ENCODE data around the gene LHFPL3.

The LHFPL3 gene

DNA sequence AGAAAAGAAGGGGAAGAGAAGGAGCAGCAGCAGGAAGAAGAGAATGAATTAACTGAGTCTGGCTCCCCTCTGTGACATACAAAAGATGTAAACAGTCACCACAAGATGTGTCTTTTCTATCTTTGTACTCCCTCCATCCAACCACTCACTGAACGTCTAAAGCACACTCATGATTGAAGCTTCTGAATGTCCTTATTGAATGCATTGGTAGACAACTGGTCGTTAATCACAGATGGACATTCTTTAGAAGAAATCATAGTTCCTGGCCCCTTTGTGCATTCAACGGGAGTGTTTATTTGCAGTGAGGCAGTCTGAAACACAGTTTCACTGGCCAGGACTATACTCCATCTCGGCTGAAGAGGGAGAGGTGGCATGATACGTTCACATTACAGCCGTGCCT, 479.3 kb downstream of the LHFPL3 start:
- DNase-seq: no peak

DNA sequence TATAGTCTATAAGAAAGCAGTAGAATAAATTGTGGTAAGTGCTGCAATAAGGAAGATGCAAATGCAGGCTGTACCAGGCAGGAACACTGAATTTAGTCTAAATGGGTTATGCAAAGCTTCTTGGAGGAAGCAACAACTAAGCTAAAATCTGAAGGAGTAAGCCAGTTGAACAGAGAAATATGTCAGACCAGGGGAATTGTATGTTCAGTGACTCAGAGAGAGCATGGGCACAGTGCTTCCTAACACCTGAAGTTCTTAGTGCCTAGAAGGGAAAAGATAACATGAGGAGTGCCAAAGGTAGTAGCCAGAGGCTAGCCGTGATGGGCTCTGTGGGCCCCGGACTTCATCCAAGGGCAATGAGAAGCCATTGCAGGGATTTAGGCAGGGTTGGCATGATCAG, 481.5 kb downstream of the LHFPL3 start:
- DNase-seq: no peak

DNA sequence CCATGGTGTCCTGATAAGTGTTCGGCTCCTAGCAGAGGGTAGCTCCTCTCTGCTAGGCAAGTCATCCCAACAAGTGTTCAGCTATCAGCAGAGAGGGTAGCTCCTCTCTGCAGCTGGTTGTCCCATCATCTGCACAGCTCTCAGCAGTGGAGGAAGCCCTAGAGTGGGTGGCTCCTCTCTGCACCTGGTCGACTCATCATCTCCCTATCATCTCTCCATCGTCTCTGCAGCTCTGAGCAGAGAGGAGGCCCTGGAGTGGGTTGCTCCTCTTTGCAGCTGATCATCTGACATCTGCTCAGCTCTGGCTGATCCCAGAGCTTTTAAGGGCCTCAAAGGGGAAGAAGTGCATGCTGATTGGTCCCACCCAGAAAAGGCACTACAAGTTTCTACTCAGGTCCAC, 485.7 kb downstream of the LHFPL3 start:
- DNase-seq: no peak

DNA sequence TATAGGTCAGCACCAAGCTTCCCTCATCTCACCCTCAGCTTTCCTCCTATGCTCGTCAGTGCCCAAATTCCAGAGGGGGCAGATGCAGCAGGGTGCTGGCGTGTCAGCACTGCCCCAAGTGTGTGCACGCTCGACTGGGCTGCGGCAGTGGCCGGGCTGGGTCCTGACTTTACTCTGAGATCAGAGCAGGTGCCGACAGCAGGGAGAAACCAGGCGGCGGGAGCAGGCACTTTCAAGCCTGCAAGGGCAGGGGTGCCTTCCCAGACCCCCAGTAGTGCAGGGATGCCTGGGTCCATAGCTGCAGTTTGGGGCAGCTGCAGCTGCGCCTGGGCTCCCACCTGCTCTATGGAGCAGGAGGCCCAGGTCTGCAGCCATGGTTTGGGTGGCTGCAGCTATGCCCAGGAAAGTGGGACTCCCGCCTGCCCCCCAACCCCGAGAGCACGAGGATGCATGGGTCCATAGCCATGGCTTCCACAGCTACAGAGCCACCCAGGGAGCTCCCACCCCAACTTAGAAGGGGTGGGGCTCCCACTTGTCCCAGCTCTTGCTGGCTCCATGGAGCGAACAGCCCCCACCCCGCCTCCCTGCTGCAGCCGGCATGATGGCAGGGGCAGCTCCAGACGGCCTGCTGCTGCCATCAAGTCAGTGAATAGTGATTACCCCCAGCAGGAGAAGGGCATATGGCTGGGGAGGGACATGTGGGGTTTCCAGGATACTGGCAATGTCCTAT, 486.4 kb downstream of the LHFPL3 start:
- no peak for DNase-seq

DNA sequence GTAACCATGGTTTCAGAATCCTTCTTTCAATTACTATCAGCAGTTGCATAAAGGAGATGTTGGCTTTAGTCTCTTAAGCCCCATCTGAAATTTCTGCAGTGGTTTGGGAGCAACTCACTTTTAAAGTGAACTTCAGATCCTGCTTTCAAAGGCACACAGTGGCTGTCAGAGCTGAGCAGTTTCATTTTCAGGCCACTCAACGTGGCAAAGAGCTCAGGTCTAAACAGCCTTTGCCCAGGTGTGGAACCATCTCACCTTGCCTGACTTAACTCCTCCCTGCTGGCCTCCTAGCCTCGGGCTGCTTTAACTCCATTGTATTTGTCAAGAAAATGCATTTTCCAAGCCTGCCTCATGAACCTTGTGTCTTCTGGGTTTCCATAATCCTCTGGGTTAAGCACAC, 488.1 kb downstream of the LHFPL3 start:
- no peak for DNase-seq

DNA sequence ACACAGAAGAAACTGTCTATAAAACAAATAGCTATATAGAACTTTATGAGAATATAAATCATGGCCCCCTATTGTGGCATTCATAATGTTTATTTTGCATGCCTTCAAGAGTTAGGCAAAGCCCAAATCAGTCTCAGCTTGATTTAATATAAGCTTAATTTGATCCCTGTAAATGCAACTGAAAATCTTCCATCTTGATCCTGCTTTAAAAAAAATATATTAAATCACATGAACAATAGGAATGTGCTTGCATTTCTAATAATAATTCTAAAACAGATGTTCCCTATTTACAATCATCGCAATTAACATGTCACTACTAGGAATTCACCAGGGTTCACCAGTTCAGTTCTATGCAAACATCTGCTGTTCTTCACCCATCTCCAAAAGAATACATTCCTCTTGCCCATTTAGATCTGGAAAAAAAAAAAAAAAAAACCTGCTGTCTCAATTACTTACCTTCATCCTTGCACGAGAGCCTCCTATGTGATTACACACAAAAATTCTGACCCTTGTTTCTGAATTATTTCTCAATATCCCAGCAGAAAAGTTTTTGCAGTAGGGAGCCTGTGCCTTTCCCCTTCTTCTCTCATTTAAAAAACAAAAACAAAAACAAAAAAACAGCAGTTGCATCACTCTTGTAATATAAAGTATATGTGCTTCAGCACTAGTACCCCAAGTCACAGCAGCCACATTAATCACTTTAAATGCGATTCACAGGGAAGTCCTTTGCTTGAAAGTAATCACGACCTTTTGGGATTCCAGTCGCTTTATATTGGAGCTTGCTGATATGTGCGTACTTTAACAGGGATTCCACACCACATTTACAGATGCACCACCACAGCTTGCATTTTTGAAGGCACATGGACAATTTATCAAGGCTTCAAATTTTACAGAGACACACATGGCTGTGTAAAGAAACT, 490.8 kb downstream of the LHFPL3 start:
- DNase-seq: no peak

DNA sequence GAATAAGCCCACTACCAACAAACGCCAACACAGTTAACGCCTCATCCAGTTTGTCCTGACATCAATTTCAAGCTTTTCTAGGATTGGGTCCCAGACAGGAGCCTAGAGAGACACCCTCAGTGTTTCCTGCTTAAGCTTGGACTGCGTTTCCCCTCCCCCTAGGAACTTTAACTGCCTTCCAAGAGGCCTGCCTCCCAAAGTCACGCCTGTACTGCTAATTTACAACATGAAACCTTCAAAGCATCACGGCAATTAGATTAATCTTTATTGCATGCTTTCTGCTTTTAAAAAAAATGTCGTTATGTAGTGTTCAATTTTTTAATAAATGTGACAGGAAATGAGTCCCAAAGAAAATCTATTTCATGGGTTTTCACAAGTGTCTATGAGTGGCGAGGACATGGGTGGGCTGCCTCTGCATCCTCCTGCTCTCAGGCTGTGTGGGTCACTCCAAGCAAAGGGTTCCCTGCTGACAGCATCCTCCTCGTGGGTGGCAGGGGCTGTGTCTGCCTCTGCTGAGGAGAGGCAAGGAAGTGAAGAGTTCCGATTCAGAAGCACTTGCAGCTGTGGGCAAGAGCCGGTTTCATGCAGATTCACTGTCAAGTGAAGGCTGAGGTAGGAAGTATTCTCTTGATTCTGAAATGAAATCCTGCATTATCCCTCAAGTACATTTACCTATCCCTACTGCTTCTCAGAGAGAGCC, 492.6 kb downstream of the LHFPL3 start:
- no peak for DNase-seq

DNA sequence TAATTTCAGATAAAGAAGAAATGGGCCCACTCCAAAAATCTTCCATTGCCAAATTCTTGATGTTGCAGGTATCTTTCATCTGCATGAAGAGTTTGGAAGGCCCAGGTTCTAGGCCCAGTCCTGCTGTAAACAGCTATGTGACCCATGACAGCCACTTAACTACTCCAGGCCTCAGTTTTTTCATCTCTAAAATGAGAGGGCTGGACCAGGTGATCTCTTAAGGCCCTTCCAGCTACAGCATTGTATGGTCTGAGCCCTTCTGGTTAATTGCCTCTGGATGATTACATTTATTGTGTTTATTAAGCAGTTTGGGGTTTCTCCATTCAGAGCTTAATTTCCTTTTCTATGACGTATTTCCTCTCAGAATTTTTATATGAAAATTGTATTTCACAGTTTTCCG, 494.8 kb downstream of the LHFPL3 start:
- no peak for DNase-seq

DNA sequence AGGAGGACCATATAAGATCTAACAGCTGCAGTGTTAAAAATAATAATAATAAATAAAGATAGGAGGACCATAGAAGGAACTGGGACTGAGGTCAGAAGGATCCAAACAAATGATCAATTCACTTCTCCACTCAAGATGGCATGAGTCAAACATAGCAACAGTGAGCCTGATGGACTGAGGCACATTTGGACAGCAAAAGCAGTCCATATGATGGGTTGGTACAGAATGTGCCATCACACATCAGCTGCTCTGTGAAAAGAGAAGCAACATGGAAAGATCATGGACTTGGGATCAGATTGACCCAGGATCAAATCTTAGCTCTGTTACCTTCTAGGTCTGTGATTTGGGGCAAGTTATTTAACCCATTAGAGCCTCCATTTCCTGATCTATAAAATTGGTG, 496.7 kb downstream of the LHFPL3 start:
- DNase-seq: no peak

DNA sequence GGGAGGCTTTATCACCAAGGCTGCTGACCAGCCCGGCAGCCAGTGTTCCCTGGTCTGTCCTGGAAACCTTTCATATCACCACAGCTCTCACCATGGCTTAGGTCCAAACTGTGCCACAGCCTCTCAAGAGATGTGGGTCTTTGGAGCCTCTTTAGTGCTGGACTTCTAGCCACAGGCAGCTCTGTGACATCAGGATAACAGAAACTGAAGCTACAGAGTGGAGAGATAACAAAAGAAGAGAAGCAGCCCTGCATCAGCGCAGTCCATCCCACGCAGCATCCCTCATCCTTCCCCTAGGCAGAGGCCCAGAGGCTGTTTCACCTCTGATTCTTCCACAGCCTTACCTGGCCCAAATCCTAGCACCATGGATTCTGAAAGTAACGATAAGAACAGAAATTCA, 497.7 kb downstream of the LHFPL3 start:
- no peak for DNase-seq

DNA sequence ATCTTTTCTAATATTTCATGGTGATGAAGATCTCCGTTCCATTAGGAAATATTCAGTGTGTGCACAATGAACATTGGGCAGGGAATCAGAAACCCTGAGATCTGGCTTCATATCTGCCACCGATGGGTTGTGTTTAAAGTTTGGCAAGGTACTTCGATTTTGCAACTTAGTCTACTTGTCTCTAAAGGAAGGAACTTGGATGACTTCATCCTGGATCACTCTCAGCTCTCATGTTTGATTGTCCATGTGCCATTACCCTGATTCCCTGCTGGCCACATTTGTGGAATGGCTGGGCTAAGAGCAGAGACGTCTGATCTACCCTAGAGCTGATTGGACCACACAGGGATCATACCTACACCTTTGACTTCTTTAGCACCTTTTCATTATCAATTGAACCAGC, 508.6 kb downstream of the LHFPL3 start:
- no peak for DNase-seq

DNA sequence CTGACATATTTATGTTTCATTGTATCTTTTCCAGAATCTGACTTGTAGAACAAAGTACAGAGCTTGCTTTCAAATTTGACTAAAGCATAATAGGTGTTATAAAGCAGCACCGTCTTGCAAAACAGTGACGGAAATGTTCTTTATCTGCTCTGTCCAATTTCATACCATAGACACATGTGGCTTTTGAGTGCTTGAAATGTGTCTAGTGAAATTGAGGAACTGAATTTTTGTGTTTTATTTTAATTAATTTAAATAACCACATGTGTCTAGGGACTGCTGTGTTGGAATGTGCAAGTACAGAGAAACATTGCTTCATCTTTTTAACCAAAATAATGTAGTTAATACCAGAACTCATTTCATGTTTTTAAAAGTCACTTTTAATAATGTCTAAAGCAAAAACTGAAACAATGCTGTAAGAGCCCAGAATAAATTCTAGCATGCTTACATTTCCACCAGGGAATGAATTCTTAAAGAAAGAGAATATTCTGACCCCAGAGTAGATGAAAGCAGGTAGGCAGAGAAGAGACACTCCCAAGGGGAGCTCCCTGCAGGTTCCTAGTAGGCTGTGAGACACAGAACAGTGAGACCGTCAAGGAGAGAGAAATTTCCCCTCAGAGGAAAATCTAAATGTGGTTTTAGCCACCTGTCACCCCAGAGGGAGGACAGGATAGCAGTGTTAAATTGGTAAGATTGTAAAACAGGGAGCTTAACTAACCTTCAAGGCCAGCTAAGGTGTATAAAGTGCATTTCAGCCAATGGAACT, 510.3 kb downstream of the LHFPL3 start:
- DNase-seq: no peak

DNA sequence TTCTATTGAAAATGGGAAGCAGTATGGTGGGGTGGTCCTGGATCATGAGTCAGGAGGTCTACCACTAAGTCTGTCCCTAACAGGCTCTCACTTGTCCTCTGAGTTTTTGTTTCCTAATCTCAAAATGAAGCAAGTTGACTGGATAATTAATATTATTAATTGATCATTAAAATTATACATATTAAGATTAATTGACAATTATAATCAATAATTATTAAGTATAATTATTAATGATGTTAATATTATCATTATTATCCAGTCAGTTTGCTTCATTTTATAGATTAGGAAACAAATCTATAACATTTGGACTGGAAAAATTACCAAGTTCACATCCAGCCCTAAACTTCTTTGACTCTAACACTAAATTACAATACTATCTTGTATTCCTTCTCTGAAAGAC, 511.4 kb downstream of the LHFPL3 start:
- DNase-seq: no peak

DNA sequence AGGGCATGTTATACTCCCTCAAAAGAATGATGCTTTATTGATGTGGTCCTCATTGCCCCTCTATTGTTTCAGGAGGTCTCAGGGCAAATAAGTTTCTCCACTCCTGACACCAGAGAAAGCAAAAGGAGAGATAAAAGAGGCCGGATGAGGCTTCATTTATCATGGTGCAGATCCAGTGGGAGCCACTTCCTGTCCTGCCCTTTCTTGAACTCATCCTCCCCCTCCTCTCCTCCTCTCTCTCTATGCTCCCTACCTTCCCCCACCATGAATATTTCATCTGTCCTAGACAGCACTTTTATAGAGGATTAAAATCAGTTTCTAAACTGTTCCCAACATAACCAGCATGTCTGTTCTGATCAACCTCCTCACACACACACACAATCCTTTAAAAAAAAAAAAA, 513.4 kb downstream of the LHFPL3 start:
- DNase-seq: no peak

DNA sequence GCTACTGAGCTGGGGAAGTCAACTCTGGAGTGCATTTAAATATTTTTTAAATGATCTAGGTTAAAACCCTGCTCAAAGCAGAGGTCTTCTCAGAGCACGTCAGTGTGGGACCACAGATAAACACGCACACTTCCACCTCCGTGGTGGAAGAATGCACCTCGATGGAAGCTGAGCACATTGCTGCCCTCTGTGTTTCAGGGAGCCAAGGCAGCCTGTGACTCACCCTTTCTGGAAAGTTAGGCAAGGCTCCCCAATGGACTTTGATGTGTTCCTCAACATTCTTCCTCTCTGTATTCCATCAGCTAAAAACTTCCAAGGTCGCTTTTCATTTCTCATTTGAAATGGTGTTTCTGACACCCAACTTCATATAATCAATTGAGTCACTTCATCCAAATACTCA, 514.8 kb downstream of the LHFPL3 start:
- no peak for DNase-seq

DNA sequence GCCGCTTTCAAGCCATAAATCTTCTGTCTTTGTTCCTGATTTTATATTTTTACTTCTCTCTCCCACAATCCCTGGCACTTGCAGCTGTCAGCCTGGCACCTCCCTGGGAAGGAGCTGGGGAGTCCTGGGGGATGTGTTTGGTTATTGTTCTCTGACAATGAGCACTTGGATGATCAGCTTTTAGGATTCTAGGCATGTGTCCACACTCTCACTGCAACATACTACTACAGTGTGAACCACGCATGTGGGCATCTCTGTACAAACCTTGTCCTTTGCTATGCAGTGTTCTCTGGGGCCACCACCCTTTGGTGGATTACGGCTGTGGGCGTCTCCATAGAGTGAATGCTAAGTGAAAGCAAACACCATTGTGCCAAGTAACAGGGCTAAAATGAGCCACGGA, 517.2 kb downstream of the LHFPL3 start:
- DNase-seq: no peak

DNA sequence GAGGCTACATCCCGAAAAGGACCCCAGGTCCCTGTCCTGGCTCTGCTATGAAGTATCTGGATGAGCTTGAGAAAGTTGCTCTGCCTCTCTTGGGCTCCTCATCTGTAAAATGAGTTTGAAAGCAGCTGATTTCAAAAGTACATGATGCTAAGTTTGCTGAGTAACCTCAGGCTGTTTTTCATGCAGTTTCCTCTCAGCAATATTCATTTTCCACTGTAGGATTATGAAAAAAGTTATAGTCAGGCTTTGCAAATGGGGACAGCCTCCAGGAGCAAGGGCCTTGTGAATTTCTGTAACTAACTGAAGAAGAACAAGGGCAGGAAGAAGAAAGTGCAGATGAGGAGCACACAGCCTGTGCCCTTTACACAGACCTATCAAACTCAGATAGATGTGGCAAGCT, 518.3 kb downstream of the LHFPL3 start:
- no peak for DNase-seq

DNA sequence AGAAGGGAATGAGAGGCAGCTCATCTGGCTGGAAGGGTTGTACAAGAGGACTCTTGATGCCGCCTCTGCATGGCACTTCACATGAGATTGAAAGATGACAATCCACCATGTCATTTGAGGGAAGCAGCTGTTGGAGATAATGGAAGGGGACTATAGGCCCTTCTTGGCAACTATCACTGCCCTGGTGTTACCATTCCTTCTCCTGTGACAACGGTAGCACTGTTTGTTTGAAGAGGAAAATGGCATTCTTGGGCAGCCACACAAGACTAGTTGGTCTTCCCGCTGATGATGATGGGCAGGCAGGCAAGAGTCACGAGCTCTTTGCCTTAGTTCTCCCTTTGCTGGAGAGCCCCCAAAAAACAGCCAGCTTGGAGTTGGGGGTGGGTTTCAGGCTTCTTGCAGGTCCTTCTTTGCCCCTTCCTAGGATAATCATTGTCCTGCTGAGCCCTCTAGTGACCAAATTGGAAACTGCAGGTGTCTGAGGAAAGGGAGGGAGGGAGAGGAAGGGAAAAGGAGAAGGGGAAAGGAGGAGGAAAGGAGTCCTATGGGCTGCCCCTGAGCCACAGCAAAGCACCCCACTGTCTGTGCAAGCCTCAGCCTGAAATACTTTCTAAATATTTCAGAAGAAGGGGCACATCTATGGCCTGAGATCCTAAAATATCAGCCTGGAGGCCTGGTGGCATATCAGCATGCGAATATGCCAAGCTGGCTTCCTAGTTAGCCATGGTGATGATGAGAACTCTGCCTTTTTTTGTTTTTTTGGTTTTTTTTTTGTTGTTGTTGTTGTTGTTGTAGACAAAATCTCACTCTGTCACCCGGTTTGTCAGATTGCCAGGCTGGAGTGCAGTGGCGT, 520.0 kb downstream of the LHFPL3 start:
- no peak for DNase-seq

DNA sequence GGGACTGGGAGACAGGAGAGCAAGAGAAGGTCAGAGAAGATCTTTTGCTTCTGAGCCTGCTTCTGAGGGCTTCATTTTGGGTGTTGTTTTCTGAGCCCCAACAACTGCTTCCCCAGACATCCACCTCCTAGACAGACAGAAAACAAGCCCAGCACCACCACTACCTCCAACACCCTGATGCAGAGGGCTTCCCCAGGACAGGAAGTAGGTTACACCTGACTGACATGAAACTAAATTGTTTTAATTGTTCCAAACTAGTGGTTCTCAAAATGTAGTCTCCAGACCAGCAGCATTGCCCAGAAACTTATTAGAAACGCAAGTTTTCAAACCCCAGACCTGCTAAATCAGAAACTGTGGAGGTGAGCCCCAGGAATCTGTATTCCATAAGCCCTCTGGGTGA, 522.0 kb downstream of the LHFPL3 start:
- no peak for DNase-seq

DNA sequence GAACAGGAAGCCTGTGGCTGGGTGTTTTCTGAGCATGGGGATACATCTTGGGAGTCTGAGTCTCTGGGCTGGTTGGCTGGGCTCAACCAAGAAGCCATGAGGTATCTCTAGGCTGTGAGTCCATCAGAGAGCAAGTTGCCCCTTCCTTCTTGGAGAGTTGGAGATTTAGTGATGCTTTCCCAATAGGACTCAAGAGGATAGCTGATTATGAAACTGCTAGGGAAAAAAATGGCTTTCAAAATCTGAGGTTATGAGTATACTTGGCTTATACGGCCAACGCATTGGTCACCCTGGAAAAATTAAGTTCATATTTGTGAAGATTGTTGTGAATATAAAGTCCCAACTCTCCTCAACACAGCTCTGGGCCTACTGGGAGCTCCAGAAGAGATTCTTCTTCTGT, 522.9 kb downstream of the LHFPL3 start:
- no peak for DNase-seq

DNA sequence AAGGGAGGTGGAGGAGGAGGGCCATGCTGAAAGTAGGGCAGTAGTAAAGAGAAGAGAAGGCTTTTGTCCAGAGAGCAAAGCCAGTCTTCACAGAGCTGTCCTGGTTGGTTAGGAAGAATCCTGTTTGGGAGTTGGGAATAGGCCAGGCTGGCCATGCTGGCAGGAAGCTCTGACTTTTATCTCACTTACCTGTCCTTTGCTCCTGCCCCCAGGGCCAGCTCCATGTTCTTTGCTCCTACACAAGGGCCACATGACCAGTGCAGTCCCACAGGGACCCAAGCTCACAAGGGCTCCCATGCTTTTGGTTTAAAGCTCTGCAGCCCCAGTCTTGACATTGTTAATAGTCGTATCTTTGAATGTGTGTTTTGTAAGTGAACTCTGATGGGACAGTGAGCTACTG, 524.0 kb downstream of the LHFPL3 start:
- DNase-seq: no peak

DNA sequence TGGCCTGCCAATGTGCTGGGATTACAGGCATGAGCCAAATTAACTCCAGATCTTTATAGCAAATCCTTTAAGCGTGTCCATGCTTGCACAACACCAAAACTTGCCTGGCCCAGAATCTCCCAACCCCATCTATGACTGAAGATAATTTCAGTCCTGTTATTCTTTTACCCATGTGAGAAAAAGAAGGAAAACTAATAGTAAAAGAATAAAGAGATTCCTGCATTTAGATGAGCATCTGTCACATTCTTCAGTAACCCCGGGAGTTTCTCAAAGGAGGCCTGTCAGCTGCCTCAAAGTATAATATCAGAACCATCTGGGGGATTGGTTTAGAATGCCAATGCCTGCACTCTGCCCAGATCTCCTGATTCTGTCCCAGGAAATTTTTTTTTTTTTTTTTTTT, 527.5 kb downstream of the LHFPL3 start:
- no peak for DNase-seq
